NCI-H2029 treated with DMSO at 0.1 percent for 48 hours (cell line): ENCODE measurements around the gene TGFBI.

Source experiments
- DNase-seq: peaks from one replicate; lab custom pipeline; 2025; lab: John Stamatoyannopoulos, UW

Gene TGFBI

GRCh38 chr5:136004436-136004835 is 24.4 kb upstream of the TGFBI start:
- no peak for DNase-seq

- DNase-seq, result no peak
Measured at GRCh38 chr5:136005476-136005875, 23.3 kb upstream of the TGFBI start.

- no peak for DNase-seq
Measured at GRCh38 chr5:136006164-136006563, 22.6 kb upstream of the TGFBI start.

- DNase-seq, result no peak
Measured at GRCh38 chr5:136006761-136007251, 22.0 kb upstream of the TGFBI start.

- no peak for DNase-seq
Measured at GRCh38 chr5:136007271-136007670, 21.5 kb upstream of the TGFBI start.

GRCh38 chr5:136011414-136012001 is 17.3 kb upstream of the TGFBI start:
- DNase-seq, result no peak

- DNase-seq, result no peak
Measured at GRCh38 chr5:136012041-136012804, 16.6 kb upstream of the TGFBI start.

- no peak for DNase-seq
Measured at GRCh38 chr5:136013559-136013958, 15.2 kb upstream of the TGFBI start.

GRCh38 chr5:136014049-136015002 is 14.5 kb upstream of the TGFBI start:
- DNase-seq, result no peak

- DNase-seq, result no peak
Measured at GRCh38 chr5:136015003-136015375, 13.8 kb upstream of the TGFBI start.

- DNase-seq, result no peak
Measured at GRCh38 chr5:136015966-136016650, 12.7 kb upstream of the TGFBI start.

- DNase-seq, result peak; percentile 12
Measured at GRCh38 chr5:136016945-136017530, 11.8 kb upstream of the TGFBI start.

- no peak for DNase-seq
Measured at GRCh38 chr5:136018814-136019783, 9.7 kb upstream of the TGFBI start.

GRCh38 chr5:136020001-136020382 is 8.8 kb upstream of the TGFBI start:
- DNase-seq, result no peak

GRCh38 chr5:136020383-136021015 is 8.3 kb upstream of the TGFBI start:
- peak; percentile 80 for DNase-seq

- no peak for DNase-seq
Measured at GRCh38 chr5:136021016-136021405, 7.8 kb upstream of the TGFBI start.

- no peak for DNase-seq
Measured at GRCh38 chr5:136022965-136023364, 5.8 kb upstream of the TGFBI start.

- DNase-seq, result no peak
Measured at GRCh38 chr5:136023958-136024541, 4.7 kb upstream of the TGFBI start.

GRCh38 chr5:136025900-136026299 is 2.9 kb upstream of the TGFBI start:
- DNase-seq, result no peak

GRCh38 chr5:136026636-136027035 is 2.2 kb upstream of the TGFBI start:
- DNase-seq, result no peak
